Measurements from ENCODE around the gene KRTAP9-2. TPM values are rescaled to one million over a fixed set of nuclear protein-coding genes. Genes with fewer than 3 reads are reported as not detected.
"Not testable (repeated sequence)": the region's sequence is repeated elsewhere in the genome, so short reads cannot be mapped to it uniquely, and the experiment has no call there.

KRTAP9-2 gene
- not detected for total RNA-seq

- H3K4me1 ChIP-seq; H3K36me3 ChIP-seq; DNase-seq; intact Hi-C loops (cut with DNase I); H3K27me3 ChIP-seq; H3K27ac ChIP-seq; H3K4me3 ChIP-seq; H3K9me3 ChIP-seq; H3K9ac ChIP-seq (ENCODE audit: low read depth in 2 of 2, low read length in 2 of 2): not testable (repeated sequence)
Observed at GRCh38 chr17:41226598-41227095, at the start of gene KRTAP9-2. KRTAP9-2 (plus strand) TSS chr17:41226648; CDS start chr17:41226655, 7 bp downstream.

GRCh38 chr17:41176744-41177387, 49.6 kb upstream of the KRTAP9-2 start:
- no peak overlapping the region for H3K9ac ChIP-seq (ENCODE audit: low read depth in 2 of 2, low read length in 2 of 2)
- no peaks in the 10 kb centered on the region for H3K36me3 ChIP-seq
- H3K27ac ChIP-seq, result no peak overlapping the region
- H3K4me1 ChIP-seq, result no peaks in the 10 kb centered on the region
- no peaks in the 10 kb centered on the region for H3K9me3 ChIP-seq
- TF ChIP-seq, protein P1, sequence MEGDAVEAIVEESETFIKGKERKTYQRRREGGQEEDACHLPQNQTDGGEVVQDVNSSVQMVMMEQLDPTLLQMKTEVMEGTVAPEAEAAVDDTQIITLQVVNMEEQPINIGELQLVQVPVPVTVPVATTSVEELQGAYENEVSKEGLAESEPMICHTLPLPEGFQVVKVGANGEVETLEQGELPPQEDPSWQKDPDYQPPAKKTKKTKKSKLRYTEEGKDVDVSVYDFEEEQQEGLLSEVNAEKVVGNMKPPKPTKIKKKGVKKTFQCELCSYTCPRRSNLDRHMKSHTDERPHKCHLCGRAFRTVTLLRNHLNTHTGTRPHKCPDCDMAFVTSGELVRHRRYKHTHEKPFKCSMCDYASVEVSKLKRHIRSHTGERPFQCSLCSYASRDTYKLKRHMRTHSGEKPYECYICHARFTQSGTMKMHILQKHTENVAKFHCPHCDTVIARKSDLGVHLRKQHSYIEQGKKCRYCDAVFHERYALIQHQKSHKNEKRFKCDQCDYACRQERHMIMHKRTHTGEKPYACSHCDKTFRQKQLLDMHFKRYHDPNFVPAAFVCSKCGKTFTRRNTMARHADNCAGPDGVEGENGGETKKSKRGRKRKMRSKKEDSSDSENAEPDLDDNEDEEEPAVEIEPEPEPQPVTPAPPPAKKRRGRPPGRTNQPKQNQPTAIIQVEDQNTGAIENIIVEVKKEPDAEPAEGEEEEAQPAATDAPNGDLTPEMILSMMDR (IDR thresholded peaks at IDR 0.05), result no peak
- intact Hi-C loops (cut with DNase I), result no loop called here
- no peak overlapping the region for H3K4me3 ChIP-seq
- no peak for DNase-seq
- H3K27me3 ChIP-seq, result no peaks in the 10 kb centered on the region

GRCh38 chr17:41177727-41178271, 48.6 kb upstream of the KRTAP9-2 start, which contains the start of gene KRTAP4-2:
KRTAP4-2 (minus strand) TSS chr17:41178221; CDS start chr17:41178164, 57 bp downstream.
- Histone ChIP-seq H3K27me3 (no peaks in the 10 kb centered on the region), H3K27ac (no peak within 1 kb of the TSS), H3K4me3 (no peak within 1 kb of the TSS), H3K4me1 (no peaks in the 10 kb centered on the region), H3K36me3 (no peaks in the 10 kb centered on the region), H3K9me3 (no peaks in the 10 kb centered on the region), H3K9ac (ENCODE audit: low read depth in 2 of 2, low read length in 2 of 2) (no peak within 1 kb of the TSS)
- TF ChIP-seq, protein P1 (IDR thresholded peaks at IDR 0.05), result no peak
- intact Hi-C loops (cut with DNase I), result no loop called here
- no peak for DNase-seq

DNA sequence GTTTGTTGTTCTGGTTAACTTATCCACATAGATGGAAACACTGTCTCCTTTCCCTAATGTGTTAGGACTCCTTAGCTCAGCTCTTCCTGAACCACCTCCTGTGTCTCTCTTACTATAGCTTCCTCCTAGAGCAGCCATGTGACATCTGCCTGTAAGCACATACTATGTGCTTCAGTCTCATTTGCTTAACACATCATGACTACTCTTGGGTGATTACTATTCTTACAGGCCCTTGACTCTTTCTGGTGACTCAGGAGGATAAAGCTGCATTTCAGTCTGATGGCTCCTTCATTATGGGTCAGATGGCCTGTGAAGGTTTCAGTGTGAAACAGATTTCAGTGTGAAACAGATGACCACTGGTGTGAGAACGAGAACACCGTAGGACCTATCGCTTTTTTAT, 48.1 kb upstream of the KRTAP9-2 start:
- H3K9me3 ChIP-seq, result no peaks in the 10 kb centered on the region
- H3K36me3 ChIP-seq, result no peaks in the 10 kb centered on the region
- no peak overlapping the region for H3K4me3 ChIP-seq
- no peak overlapping the region for H3K27ac ChIP-seq
- no peaks in the 10 kb centered on the region for H3K4me1 ChIP-seq
- no peak for DNase-seq
- TF ChIP-seq, protein P1 (IDR thresholded peaks at IDR 0.05), result no peak
- intact Hi-C loops (cut with DNase I), result no loop called here
- no peaks in the 10 kb centered on the region for H3K27me3 ChIP-seq
- no peak overlapping the region for H3K9ac ChIP-seq (ENCODE audit: low read depth in 2 of 2, low read length in 2 of 2)

GRCh38 chr17:41178843-41179616, 47.4 kb upstream of the KRTAP9-2 start:
- no peaks in the 10 kb centered on the region for H3K4me1 ChIP-seq
- no peak for DNase-seq
- intact Hi-C loops (cut with DNase I), result no loop called here
- H3K36me3 ChIP-seq, result no peaks in the 10 kb centered on the region
- H3K4me3 ChIP-seq, result no peak overlapping the region
- no peaks in the 10 kb centered on the region for H3K9me3 ChIP-seq
- H3K27me3 ChIP-seq, result no peaks in the 10 kb centered on the region
- TF ChIP-seq, protein P1 (IDR thresholded peaks at IDR 0.05), result no peak
- H3K27ac ChIP-seq, result no peak overlapping the region
- H3K9ac ChIP-seq (ENCODE audit: low read depth in 2 of 2, low read length in 2 of 2), result no peak overlapping the region

Measured in colonic mucosa (tissue), 4 donors.